ENCODE data around the gene CENPO. TPM values are rescaled to one million over a fixed set of nuclear protein-coding genes. Genes with fewer than 3 reads are reported as not detected.
"Not testable (repeated sequence)": the region's sequence is repeated elsewhere in the genome, so short reads cannot be mapped to it uniquely, and the experiment has no call there.

Gene CENPO
- total RNA-seq, 1 donor from 2014 or later, result 10.6 TPM

- Mint-ChIP-seq H3K27me3 (ENCODE audit: low read depth) (no peaks in the 10 kb centered on the region), H3K27ac (ENCODE audit: unreplicated experiment) (no peak overlapping the region), H3K36me3 (ENCODE audit: low read depth) (peaks cover 25% of the 10 kb centered on the region), H3K4me1 (ENCODE audit: low read depth) (peaks cover 2% of the 10 kb centered on the region), H3K4me3 (ENCODE audit: unreplicated experiment) (no peak overlapping the region), H3K9me3 (ENCODE audit: low read depth) (no peaks in the 10 kb centered on the region)
- no peak for TF ChIP-seq CTCF (IDR thresholded peaks at IDR 0.05)
- peak; percentile 77 for DNase-seq (ENCODE audit: low spot score)
Observed at GRCh38 chr2:24833821-24834732, 40.9 kb downstream of the CENPO start.

GRCh38 chr2:24834733-24835395, 41.6 kb downstream of the CENPO start:
- Mint-ChIP-seq H3K36me3 (ENCODE audit: low read depth) (peaks cover 25% of the 10 kb centered on the region), H3K4me3 (ENCODE audit: unreplicated experiment) (no peak overlapping the region), H3K9me3 (ENCODE audit: low read depth) (no peaks in the 10 kb centered on the region), H3K4me1 (ENCODE audit: low read depth) (peaks cover 2% of the 10 kb centered on the region), H3K27ac (ENCODE audit: unreplicated experiment) (no peak overlapping the region), H3K27me3 (ENCODE audit: low read depth) (no peaks in the 10 kb centered on the region)
- TF ChIP-seq CTCF (IDR thresholded peaks at IDR 0.05), result no peak
- DNase-seq (ENCODE audit: low spot score), result no peak

GRCh38 chr2:24835411-24835810, 42.2 kb downstream of the CENPO start:
- H3K4me3 Mint-ChIP-seq (ENCODE audit: unreplicated experiment); H3K4me1 Mint-ChIP-seq (ENCODE audit: low read depth); H3K9me3 Mint-ChIP-seq (ENCODE audit: low read depth); H3K27ac Mint-ChIP-seq (ENCODE audit: unreplicated experiment); H3K27me3 Mint-ChIP-seq (ENCODE audit: low read depth): not testable (repeated sequence)
- DNase-seq (ENCODE audit: low spot score), result peak; percentile 65
- peaks cover 23% of the 10 kb centered on the region for H3K36me3 Mint-ChIP-seq (ENCODE audit: low read depth)

- Mint-ChIP-seq H3K36me3 (ENCODE audit: low read depth) (peaks cover 25% of the 10 kb centered on the region), H3K27me3 (ENCODE audit: low read depth) (no peaks in the 10 kb centered on the region), H3K4me3 (ENCODE audit: unreplicated experiment) (no peak overlapping the region), H3K4me1 (ENCODE audit: low read depth) (peaks cover 2% of the 10 kb centered on the region), H3K27ac (ENCODE audit: unreplicated experiment) (no peak overlapping the region), H3K9me3 (ENCODE audit: low read depth) (no peaks in the 10 kb centered on the region)
- peak; percentile 61 for DNase-seq (ENCODE audit: low spot score)
- TF ChIP-seq CTCF (IDR thresholded peaks at IDR 0.05), result no peak
Observed at GRCh38 chr2:24836206-24836605, 43.0 kb downstream of the CENPO start.

- peaks cover 2% of the 10 kb centered on the region for H3K4me1 Mint-ChIP-seq (ENCODE audit: low read depth)
- H3K36me3 Mint-ChIP-seq (ENCODE audit: low read depth), result peaks cover 25% of the 10 kb centered on the region
- no peak overlapping the region for H3K27ac Mint-ChIP-seq (ENCODE audit: unreplicated experiment)
- H3K4me3 Mint-ChIP-seq (ENCODE audit: unreplicated experiment), result no peak overlapping the region
- no peak for TF ChIP-seq CTCF (IDR thresholded peaks at IDR 0.05)
- H3K9me3 Mint-ChIP-seq (ENCODE audit: low read depth), result no peaks in the 10 kb centered on the region
- peak; percentile 84 for DNase-seq (ENCODE audit: low spot score)
- H3K27me3 Mint-ChIP-seq (ENCODE audit: low read depth), result no peaks in the 10 kb centered on the region
Observed at GRCh38 chr2:24836706-24837105, 43.5 kb downstream of the CENPO start.
